SIG-M5 treated with dmso at 0.1 percent for 504 hours (cell line): Measurements from ENCODE around the gene KRTAP20-2.

Experiments
- DNase-seq: peaks from one replicate; lab custom pipeline; 2025; ENCODE audit not compliant: unreplicated experiment; lab: John Stamatoyannopoulos, UW

Gene KRTAP20-2

DNA sequence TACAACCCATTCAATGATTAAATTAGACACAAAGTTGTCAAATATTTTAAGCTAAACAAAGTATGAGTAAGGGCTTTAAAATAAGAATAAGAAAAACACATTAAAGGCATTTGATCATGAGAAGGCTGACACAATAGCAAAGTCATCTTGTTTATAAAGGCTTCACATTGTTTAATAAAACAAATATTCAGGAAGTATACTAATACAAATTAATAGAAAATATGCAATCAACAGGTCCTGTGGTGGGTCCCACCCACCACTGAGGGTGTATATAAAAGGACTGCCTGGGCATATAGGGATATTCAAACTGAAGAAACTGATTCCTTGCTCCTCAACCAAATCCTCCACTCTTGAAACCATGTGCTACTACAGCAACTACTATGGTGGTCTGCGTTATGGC lies at the start of gene KRTAP20-2:
TSS of gene KRTAP20-2 (plus strand) at position 301 of the 400 bp plus-strand sequence. CDS start at position 359, 58 bp downstream.
- no peak for DNase-seq

DNA sequence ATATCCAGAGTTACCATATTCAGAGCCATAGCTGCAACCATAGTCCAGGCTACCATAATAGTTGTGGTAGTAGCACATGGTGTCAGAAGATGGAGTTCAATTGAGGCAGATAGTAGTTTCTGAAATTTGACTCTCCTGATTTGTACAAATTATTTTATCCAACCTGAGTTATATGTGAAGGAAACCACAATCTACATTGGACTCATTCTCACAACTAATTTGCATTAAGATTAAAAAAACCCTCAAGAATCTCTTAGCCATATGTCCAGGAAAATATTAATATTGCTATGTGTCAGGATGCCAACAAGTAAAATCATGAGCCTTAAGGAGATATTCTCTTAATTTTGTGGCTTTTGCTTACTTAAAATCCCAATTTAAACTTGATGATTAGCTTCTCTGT lies 44.7 kb upstream of the KRTAP20-2 start, which contains the start of gene KRTAP22-2:
TSS of gene KRTAP22-2 (minus strand) at position 101 of the 400 bp plus-strand sequence.
- DNase-seq: no peak

DNA sequence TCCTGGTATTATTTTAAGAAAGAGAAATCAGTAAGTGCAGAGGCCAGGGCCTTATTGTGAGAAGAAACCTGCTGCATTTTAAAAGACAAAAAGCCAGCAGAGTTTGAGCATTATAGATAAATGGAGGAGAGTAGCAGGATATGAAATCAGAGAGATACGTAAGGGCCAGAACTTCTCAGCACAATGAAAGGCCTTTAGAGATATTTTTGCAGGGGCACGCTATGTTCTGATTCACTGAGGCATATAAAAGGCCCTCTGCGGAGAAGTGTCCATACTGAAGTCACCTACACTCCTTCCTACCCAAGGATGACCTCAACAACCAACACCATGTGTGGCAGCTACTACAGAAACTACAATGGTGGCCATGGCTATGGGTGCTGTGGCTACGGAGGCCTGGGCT lies 42.9 kb upstream of the KRTAP20-2 start, which contains the start of gene KRTAP6-3:
TSS of gene KRTAP6-3 (plus strand) at position 301 of the 400 bp plus-strand sequence. CDS start at position 307, 6 bp downstream.
- no peak for DNase-seq

DNA sequence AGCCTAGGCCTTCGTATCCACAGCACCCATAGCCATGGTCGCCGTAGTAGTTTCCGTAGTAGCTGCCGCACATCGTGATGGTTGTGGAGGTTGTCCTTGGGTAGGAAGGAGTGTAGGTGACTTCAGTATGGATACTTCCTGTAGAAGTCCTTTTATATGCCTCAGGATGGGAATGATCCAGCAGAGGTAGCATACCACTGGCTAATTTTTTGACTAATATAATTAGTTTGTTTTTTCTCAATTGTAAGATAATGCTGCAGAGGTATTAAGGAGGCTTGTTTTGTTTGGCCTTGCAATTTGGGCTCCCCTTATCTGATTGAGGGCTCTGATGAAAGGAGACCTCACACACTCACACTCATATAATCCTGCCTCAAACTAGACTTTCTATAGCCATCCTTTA lies 36.2 kb upstream of the KRTAP20-2 start, which contains the start of gene KRTAP6-2:
TSS of gene KRTAP6-2 (minus strand) at position 101 of the 400 bp plus-strand sequence. CDS start at position 73, 28 bp downstream.
- no peak for DNase-seq

DNA sequence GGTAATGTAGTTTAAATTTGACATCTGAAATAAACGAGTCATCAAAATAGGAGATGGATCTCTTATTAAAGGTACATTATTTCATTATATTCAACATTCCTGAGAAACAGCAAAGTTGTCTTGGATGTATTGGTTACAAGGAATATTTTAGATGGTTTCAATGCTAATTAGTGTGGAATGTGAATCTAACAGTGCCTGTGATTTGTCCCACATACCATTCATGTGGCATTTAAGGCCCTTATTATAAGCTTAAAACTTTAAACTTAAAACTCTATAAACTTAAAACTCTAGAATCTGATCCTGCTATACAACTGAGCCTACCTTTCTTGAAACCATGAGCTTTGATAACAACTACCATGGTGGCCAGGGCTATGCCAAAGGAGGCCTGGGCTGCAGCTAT lies 34.2 kb upstream of the KRTAP20-2 start, which contains the start of gene KRTAP22-1:
TSS of gene KRTAP22-1 (plus strand) at position 301 of the 400 bp plus-strand sequence.
- no peak for DNase-seq

DNA sequence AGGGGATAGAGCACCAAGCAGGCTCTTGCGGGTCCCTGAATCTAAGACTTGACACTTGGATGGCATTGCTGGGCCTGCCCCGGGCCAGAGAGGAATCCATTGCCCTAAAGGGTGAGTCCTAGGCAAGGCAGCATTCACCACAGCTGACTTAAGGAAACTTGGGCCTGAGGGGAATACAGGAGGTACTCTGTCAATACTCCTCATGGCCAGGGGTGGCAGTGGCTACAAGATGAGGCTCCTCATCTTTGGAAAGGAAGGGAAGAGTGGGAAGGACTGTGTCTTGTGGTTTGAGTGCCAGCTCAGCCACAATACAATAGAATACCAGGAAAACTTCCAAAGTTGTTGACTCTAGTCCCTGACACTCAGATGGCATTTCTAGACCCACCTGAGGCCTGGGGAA lies 29.0 kb upstream of the KRTAP20-2 start:
- DNase-seq: no peak

DNA sequence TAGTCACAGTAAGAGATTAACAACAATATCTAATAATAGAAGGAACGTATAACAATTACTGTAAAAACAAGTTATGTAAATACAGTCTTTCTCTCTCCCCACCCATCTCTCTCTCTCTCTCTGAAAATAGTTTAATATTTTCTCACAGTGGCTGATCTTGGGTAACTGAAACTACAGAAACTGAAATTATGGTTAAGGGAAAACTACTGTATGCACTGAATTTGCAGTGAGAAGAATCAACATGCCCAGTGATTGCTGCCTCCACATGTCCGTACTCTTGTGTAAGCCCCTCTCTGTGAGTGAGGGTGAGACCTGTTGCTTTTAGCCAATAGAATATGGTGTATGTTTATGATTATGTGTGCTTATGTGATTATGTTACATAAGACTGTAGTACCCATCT lies 22.9 kb upstream of the KRTAP20-2 start:
- no peak for DNase-seq

DNA sequence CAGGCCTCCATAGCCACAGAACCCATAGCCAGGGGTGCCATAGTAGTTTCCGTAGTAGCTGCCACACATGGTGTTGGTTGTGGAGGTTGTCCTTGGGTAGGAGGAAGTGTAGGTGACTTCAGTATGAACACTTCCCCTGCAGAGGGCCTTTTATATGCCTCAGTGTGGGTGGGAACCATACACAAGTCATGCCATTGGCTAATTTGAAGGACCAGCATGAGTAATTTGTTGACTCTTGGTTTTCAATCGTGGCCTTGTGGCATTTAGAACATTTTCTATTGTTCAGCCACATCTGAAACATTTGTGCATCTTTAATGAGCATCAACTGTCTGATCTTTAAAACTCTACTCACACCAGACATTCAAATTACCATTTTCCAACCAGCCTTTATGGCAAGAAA lies 21.2 kb upstream of the KRTAP20-2 start, which contains the start of gene KRTAP6-1:
TSS of gene KRTAP6-1 (minus strand) at position 95 of the 400 bp plus-strand sequence. CDS start at position 69, 26 bp downstream.
- no peak for DNase-seq

DNA sequence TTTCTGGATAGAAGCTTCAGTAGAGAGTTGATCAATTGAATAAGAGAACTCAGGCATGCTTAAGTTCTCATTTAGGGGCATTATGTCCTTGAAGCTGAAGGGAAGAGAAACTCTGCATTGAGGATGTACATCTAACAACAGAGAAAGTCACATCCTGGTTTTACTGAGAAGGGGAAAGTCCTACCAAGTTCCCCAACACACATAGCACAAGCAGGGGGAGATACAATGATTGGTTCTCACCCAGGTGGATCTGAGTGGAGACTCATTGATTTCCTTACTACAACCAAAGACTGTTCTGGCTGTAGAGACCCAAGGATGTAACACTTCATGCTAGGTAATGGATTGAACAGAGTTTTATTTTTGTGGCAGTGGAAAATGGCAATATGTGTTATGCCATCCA lies 19.8 kb upstream of the KRTAP20-2 start:
- DNase-seq: no peak

DNA sequence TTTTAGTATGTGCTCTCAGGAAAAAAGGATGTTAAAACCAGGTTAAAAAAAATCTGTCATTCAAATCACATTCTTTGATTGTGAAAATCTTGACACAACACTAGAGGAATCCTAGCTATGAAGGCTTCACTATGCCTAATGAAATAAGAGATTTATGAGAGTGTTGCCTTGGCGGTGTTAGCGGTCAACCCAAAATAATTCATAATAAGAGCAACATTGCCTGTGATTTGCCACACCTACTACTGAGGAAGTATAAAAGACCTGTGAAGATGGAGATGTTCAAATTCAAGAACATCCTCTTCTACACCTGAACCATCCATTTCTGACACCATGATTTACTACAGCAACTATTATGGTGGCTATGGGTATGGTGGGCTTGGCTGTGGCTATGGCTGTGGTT lies 18.9 kb upstream of the KRTAP20-2 start, which contains the start of gene KRTAP20-1:
TSS of gene KRTAP20-1 (plus strand) at position 301 of the 400 bp plus-strand sequence. CDS start at position 331, 30 bp downstream.
- DNase-seq: no peak

DNA sequence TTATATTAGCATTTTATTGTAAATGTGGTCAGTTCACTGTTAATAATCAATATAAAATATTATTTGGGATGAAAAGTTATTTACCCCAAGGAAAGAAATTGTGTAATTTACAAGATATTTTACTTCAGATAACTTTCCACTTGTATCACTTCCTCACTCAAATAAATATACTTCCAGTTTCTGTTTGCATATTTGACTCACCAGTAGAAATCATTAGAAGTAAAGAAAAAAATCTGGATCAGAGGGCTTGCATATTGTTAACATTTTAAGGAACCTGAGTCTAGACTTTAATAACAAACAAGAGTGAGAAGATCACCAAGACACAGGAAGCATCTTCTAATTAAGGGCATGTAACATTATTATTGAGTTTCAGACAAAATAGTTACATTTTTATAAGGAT lies 14.9 kb upstream of the KRTAP20-2 start:
- no peak for DNase-seq

DNA sequence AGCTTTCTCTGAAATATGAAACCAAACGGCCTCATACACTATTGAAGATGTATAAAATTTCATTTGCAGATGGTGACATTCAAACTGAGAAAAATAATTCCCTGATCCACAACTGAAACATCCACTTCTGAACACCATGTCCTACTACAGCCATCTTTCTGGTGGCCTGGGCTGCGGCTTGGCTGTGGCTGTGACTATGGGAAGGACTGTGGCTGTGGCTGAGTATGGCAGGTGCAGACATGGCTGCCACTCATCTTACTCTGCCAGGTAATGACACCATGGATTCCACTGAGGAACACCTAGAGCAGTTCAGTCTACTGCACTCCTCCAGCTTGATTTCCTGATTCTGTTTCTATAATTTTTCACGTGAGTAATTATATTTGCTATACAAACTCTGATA lies 14.5 kb upstream of the KRTAP20-2 start, which contains the start of gene KRTAP20-4:
TSS of gene KRTAP20-4 (plus strand) at position 106 of the 400 bp plus-strand sequence.
- no peak for DNase-seq

DNA sequence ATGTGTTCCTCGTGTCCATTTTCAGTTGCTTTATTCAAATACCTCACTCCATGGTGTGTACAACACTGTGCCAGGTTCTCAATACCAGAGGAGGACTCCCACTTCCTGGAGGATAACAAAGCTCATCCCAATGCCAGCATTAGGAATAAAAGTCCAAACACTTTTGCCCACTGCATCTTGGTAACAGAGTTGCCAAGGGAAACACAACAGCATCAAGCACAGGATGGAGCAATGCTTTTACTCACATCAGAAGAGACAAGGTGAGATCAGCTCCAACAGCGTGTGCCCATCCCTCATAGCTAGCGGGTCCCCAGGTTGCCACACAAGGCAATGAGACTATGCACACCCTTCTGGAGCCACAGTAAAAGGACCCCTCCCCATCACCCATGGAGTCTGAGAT lies 11.6 kb upstream of the KRTAP20-2 start:
- no peak for DNase-seq

DNA sequence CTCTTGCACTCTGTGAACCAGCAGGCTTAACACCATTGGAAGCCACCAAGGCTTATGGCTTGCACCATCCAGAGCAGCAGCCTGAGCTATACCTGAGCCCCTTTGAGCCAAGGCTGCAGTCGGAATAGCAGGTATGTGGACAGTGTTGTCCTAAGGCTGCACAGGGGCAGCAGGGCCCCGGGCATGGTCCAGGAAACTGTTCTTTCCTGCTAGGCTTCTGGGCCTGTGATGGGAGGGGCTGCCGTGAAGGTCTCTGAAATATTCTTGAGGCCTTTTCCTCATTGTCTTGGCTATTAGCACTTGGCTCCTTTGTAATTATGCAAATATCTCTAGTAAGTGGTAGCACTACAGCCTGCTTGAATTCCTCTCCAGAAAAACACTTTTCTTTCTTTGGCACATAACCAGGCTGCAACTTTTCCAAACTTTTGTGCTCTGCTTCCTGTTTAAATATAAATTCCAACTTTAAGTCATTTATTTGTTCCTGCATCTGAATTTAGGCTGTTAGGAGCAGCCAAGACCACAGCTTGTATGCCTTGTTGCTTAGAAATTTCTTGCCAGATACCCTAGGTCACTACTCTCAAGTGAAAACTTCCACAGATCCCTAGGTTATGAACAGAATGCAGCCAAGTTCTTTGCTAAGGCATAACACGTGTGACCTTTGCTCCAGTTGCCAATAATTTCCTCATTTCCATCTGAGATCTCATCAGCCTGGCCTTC lies 9.4 kb upstream of the KRTAP20-2 start:
- DNase-seq: no peak

DNA sequence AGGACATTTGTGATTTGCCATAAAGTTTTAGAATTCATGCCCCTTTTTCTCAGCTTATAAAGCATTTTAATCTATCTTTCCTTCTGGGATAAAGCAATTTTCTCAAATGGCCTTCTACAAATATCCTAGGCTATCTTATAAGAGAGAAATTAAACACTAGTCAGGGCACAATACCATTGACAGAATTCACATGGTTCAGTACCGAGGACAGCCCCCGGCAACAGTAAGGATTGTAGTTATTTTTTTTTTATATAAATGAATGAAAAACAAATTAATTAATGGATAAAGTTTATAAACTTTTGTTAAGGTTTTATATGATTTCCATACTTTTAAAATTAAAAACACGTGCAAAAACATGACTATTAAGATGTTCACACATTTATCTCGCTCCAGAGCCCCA lies 6.9 kb upstream of the KRTAP20-2 start:
- no peak for DNase-seq

DNA sequence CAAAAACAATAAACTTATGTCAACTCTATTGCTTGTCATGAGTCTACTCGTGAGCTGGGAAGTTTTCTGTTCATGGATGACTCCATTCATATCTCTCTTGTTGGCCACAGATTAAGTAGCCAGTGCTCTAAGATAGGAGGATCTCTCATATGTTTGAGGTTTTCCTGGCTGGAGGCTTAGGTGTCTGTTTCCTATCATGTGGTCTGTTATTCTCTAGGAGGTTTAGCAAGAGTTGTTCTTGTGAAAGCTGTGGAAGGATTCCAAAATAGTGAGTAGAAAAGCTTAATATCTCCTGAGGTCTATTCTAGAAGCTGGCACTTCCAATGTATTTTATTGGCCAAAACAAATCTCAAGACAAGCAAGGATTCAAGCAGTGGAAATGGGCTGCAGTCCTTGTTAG lies 5.8 kb upstream of the KRTAP20-2 start:
- DNase-seq: no peak

DNA sequence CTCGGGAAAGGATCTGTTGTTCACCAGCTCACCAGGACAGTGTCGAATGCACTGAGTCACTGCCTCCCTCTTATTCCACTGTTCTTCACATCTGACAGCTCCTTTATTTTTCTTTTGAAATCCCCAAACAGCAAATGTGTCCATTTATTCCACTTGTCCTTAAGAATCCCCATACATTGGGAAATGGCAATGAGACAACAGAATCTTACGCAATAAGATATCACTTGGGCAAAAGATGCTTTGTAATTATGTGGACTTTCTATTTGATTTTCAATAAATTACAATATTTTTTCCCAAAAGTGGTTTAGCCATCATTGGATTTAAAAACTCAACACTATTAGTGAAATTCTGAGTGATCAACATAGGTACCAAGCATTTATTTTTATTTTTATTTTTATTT lies 3.7 kb downstream of the KRTAP20-2 start:
- DNase-seq: no peak

DNA sequence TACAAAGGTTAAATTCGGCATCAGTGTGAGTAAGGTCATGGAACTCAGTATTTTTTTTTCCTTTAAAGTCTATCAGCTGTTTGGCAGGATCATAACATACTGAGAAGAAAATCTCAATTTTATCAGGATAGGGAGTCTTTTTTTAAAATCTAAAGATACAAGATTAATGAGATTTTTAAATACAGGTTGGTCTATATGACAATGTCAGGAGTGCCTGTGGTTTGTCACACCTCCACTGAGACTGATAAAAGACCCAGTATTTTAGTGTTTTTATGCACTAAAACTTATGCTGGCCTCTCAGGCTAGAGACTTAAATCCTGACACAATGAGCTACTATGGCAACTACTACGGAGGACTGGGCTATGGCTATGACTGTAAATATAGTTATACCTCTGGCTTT lies 7.6 kb downstream of the KRTAP20-2 start, which contains the start of gene KRTAP20-3:
TSS of gene KRTAP20-3 (plus strand) at position 301 of the 400 bp plus-strand sequence.
- no peak for DNase-seq

DNA sequence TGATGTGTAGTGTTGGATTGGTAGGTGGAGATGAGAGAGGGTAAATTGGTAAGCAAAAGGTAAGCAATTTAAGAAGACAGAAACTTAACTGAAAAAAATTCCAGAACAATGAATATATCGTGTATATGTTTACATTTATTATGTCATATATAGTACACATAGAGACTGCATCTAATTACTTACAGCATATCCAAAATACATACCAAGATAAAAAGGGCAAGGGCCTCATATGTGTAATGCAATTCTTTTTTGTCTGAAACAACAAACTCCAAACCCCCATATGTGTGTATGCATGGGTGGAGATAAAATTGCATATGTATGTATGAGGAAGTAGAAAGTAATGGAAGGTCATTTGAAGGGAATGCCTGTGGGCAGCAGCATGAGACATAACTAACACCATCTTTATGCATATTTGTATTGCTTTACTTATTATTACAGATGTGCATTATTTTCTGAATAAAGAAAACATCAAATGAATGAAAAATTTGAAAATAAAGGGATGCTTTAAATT lies 12.0 kb downstream of the KRTAP20-2 start:
- DNase-seq: no peak

DNA sequence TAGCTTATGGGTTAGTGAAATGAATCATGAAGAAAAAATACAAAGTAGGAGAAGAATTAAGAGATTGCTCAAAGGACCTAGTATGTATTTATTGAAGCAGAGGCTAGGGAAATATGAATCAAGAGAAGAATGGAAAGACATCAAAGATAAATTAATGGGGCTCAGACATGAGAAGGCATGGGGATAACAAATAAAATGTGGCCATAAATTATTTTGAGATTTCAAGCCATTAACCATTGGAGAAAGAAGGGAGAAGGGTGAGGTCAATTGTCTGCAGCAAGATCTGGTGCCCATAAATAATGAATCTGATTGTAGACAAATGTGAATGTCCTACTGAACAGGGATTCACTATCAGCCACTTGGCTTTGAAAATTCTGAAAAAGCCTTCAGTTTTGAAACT lies 17.9 kb downstream of the KRTAP20-2 start:
- DNase-seq: no peak

DNA sequence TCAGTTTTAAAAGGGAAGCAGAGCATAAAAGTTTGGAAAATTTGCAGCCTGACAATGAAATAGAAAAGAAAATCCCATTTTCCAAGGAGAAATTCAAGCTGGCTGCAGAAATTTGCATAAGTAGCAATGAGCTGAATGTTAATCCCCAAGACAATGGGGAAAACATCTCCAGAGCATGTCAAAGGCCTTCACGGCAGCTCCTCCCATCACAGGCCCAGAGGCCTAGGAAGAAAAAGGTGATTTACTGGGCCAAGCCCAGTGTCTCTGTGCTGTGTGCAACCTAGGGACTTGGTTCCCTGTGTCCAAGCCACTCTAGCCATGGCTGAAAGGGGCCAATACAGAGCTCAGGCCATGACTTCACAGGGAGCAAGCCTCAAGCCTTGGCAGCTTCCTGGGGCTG lies 33.8 kb downstream of the KRTAP20-2 start:
- DNase-seq: no peak
